Thoracic aorta endothelial cell (primary cell): ENCODE data around the gene GPR180. TPM values are rescaled to one million over a fixed set of nuclear protein-coding genes. Genes with fewer than 3 reads are reported as not detected.

Source experiments
- small RNA-seq: library from RNA; depleted of rRNA; stranded (forward); fragments of <200 nt; gene quantifications from one replicate; pipeline ENCODE3, GENCODE V24; 2012
- total RNA-seq: library from RNA; depleted of rRNA; stranded (reverse); fragments of >200 nt; gene quantifications from 2 replicates; pipeline ENCODE4 v1.2.3, GENCODE V29; 2012

GPR180 gene
- total RNA-seq: 17.6 and 22.3 TPM in 2 replicates

DNA sequence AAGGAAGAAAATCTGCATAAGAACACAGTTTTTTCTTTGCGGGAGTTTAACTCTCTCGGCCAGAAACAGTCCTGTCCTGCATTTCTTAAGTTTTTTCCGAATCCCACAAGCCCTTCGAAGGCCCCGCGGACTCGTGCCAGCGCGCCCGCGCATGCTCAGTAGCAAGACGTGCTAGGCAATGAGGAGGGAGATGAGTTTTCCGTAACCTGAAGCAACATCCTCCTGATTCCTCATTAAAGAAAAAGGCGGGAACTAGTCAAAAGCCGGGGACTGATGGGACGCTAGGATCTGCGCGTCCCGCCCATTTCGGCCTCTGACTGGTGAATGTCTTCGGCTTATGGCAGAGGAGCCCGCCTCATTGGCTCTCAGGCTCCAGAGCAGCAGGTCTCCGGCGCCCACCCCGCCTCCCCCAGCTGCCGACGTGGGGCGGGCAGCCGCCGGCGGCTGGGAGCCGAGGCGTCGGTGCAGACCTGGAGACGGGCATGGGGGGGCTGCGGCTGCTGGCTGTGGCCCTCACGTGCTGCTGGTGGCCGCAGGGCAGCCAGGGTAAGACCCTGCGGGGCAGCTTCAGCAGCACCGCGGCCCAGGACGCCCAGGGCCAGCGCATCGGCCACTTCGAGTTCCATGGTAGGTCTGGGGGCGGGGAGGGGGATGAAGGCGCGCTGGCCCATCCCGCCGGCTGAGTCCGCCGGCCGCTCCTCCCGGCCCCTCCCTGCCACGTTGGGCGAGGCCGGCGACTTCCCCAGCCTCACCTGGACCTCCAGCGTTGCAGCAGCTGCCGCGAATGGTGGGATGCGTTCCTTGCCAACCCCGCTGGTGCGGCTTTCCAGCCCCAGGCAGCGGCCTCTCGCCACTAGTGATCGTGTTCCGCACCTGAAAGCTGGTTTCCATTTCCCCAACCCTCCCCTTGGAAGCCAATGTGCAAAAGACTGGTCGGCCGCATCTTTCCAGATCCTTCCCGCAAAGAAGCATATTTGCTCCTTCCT is at the start of gene GPR180:
Gene GPR180 (plus strand): TSS at position 412 of the 986 bp plus-strand sequence. CDS start 71 bp downstream, at position 483.

GRCh38 chr13:94595950-94596574 is 5.6 kb upstream of the GPR180 start, which contains the start of gene TGDS:
Gene TGDS, minus strand, starts transcription at chr13:94596152. Its CDS starts 16 bp downstream, at chr13:94596136.

Small RNA genes lying within 50 kb of the gene (small RNA-seq; reads per million reads assigned to genes)
- gene RNA5SP36: 0.49 reads per million

Other genes with a start within 250 kb of the GPR180 start
- gene DCT, start 122.2 kb upstream of the GPR180 start, total RNA-seq: not detected in 2 replicates
- gene TGDS, start 5.7 kb upstream of the GPR180 start, total RNA-seq: 19.5 and 23.3 TPM in 2 replicates
- gene SOX21, start 110.7 kb downstream of the GPR180 start, total RNA-seq: not detected in 2 replicates